ENCODE data around the gene ZNF212. TPM values are rescaled to one million over a fixed set of nuclear protein-coding genes. Genes with fewer than 3 reads are reported as not detected.

ZNF212 gene
- total RNA-seq, 1 donor from 2014 or later, result 15.8 TPM

DNA sequence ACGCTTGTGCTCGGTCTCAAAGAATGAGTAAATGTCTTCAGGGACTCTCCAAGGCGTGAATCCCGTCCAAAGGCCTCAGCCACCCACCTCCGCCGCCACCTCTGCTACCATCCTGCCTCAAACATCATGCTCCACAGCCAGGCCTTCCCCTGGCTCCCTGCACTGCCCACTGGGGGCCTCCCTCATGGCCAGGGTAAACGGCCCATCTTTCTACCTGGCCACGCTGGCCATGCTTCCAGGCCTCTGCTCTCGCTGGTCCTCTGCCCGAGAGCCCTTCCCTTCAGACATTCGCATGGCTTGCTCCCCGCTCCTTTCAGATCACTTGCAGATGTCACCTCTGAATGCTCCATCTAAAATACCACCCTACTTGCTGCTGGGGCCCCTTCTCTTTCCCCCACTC is 62.8 kb downstream of the ZNF212 start:
- no peak overlapping the region for H3K4me3 Mint-ChIP-seq
- TF ChIP-seq CTCF (conservative IDR thresholded peaks at IDR 0.05), result no peak
- no peak overlapping the region for H3K27ac Mint-ChIP-seq (ENCODE audit: unreplicated experiment)
- H3K27me3 Mint-ChIP-seq (ENCODE audit: low read depth), result no peaks in the 10 kb centered on the region
- no peaks in the 10 kb centered on the region for H3K4me1 Mint-ChIP-seq
- H3K36me3 Mint-ChIP-seq (ENCODE audit: low read depth), result peaks cover 5% of the 10 kb centered on the region
- DNase-seq (ENCODE audit: low read depth, low spot score), result no peak
- H3K9me3 Mint-ChIP-seq, result peaks cover 7% of the 10 kb centered on the region

DNA sequence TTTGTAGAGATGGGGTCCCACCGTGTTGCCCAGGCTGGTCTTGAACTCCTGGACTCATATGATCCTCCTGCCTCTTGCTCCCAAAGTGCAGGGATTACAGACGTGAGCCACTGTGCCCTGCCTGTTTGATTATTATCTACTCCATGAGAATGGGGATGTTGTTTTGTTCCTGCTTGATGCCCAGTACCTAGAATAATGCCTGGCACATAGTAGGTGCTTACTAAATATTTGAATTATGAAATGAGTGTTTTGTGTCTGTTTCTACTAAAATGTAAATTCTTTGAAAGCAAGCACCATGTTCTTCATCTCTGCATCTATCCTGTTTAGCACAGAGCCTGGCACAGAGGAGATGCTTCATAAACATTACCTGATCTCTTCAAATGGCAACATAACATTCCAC is 63.4 kb downstream of the ZNF212 start:
- Mint-ChIP-seq H3K27ac (ENCODE audit: unreplicated experiment) (no peak overlapping the region), H3K4me3 (no peak overlapping the region), H3K4me1 (no peaks in the 10 kb centered on the region), H3K36me3 (ENCODE audit: low read depth) (peaks cover 5% of the 10 kb centered on the region), H3K27me3 (ENCODE audit: low read depth) (no peaks in the 10 kb centered on the region), H3K9me3 (peaks cover 7% of the 10 kb centered on the region)
- no peak for DNase-seq (ENCODE audit: low read depth, low spot score)
- no peak for TF ChIP-seq CTCF (conservative IDR thresholded peaks at IDR 0.05)

DNA sequence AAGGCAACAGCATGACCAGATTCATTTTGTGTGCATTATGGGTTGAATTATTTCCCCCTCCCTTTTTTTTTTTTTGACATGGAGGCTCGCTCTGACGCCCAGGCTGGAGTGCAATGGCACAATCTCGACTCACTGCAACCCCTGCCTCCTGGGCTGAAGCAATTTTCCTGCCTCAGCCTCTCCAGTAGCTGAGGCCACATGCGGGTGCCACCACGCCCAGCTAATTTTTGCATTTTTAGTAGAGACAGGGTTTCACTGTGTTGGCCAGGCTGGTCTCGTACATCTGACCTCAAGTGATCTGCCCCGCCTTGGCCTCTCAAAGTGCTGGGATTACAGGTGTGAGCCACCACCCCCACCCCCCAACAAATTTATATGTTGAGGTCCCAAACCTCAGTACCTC is 64.6 kb downstream of the ZNF212 start:
- Mint-ChIP-seq H3K36me3 (ENCODE audit: low read depth) (peaks cover 1% of the 10 kb centered on the region), H3K4me1 (no peaks in the 10 kb centered on the region), H3K4me3 (no peak overlapping the region), H3K27me3 (ENCODE audit: low read depth) (no peaks in the 10 kb centered on the region), H3K27ac (ENCODE audit: unreplicated experiment) (no peak overlapping the region), H3K9me3 (peaks cover 1% of the 10 kb centered on the region)
- DNase-seq (ENCODE audit: low read depth, low spot score), result no peak
- no peak for TF ChIP-seq CTCF (conservative IDR thresholded peaks at IDR 0.05)

Other genes with a start within 250 kb of the ZNF212 start
- gene PDIA4, start 211.1 kb upstream of the ZNF212 start, total RNA-seq, result 151 and 154 TPM in 2 replicates
- 16.2 and 17.1 TPM in 2 replicates for gene ZNF786, start 148.9 kb upstream of the ZNF212 start, total RNA-seq
- 4.9 and 5.8 TPM in 2 replicates for gene ZNF425, start 113.3 kb upstream of the ZNF212 start, total RNA-seq
- gene ZNF398, start 92.2 kb upstream of the ZNF212 start, total RNA-seq, result 19.6 and 20.2 TPM in 2 replicates
- 31.8 TPM in 2 replicates for gene ZNF282, start 44.1 kb upstream of the ZNF212 start, total RNA-seq
- gene ZNF783, start 22.5 kb downstream of the ZNF212 start, total RNA-seq, result 15.3 and 18.0 TPM in 2 replicates
- gene ZNF777, start 221.4 kb downstream of the ZNF212 start, total RNA-seq, result 19.3 and 20.8 TPM in 2 replicates